A673 (cell line): ENCODE results near the gene MYMK. TPM values are rescaled to one million over a fixed set of nuclear protein-coding genes. Genes with fewer than 3 reads are reported as not detected.

ENCODE experiments used
- BruUV-seq: library from RNA; stranded (reverse); fragments of 400-500 nt; replicated peaks from 2 replicates; lab custom pipeline; 2021; lab: Mats Ljungman, UMichigan
- CTCF ChIA-PET: fragments of 300-600 bp; sonication (Branson Sonifier 250); formaldehyde crosslinking; loops from one replicate; lab custom pipeline; 2022; ENCODE audit warnings: antibody characterized with exemption; lab: Charles Lee
- POLR2A ChIA-PET: fragments of 300-600 bp; sonication (Branson Sonifier 250); formaldehyde crosslinking; loops from one replicate; lab custom pipeline; 2022; ENCODE audit warnings: antibody characterized with exemption; ENCODE audit not compliant: low non-redundant PET; lab: Charles Lee
- DNase-seq: peaks from one replicate; pipeline ENCODE4 v3.0.0-alpha.2; 2015; ENCODE audit warnings: low spot score
- H3K27ac ChIP-seq: fragments of 200-600 bp; sonication (generic); 2 replicates; pipeline ENCODE4 v1.5.1; 2016; ENCODE audit warnings: mixed run types, low read depth, mild to moderate bottlenecking, mixed read lengths, antibody characterized with exemption, low read length; ENCODE audit not compliant: poor library complexity, severe bottlenecking
- H3K27me3 ChIP-seq: fragments of 200-600 bp; sonication (generic); replicated peaks from 2 replicates; pipeline ENCODE4 v1.6.1; 2017; ENCODE audit warnings: mixed run types, low read depth, mild to moderate bottlenecking, mixed read lengths, antibody characterized with exemption, low read length; ENCODE audit not compliant: insufficient read depth, poor library complexity
- H3K36me3 ChIP-seq: fragments of 200-600 bp; sonication (generic); 2 replicates; pipeline ENCODE4 v1.6.1; 2016; ENCODE audit warnings: mixed run types, mild to moderate bottlenecking, mixed read lengths, antibody characterized with exemption, low read length; ENCODE audit not compliant: insufficient read depth, poor library complexity, severe bottlenecking
- H3K4me1 ChIP-seq: fragments of 200-600 bp; sonication (generic); 2 replicates; pipeline ENCODE4 v1.6.1; 2017; ENCODE audit warnings: mixed run types, mild to moderate bottlenecking, mixed read lengths, antibody characterized with exemption, low read length; ENCODE audit not compliant: insufficient read depth, poor library complexity, severe bottlenecking
- H3K4me3 ChIP-seq: fragments of 200-600 bp; sonication (generic); 2 replicates; pipeline ENCODE4 v1.5.1; 2016; ENCODE audit warnings: low read depth, mixed run types, mild to moderate bottlenecking, mixed read lengths, low read length; ENCODE audit not compliant: poor library complexity, severe bottlenecking
- H3K9me3 ChIP-seq: fragments of 200-600 bp; sonication (generic); 2 replicates; pipeline ENCODE4 v1.6.1; 2016; ENCODE audit warnings: mixed run types, low read depth, mild to moderate bottlenecking, mixed read lengths, antibody characterized with exemption, low read length; ENCODE audit not compliant: poor library complexity, severe bottlenecking
- CTCF ChIP-seq: fragments of 300-800, 200-600 bp; sonication (generic); conservative IDR thresholded peaks from 2 replicates; pipeline ENCODE4 v1.5.1; 2017; ENCODE audit warnings: low read depth, mild to moderate bottlenecking, antibody characterized with exemption, low read length, moderate library complexity, mixed read lengths
- EZH2 ChIP-seq: fragments of 200-600 bp; sonication (generic); IDR thresholded peaks from 2 replicates; pipeline ENCODE4 v1.6.1; 2017; ENCODE audit warnings: borderline replicate concordance, low read depth, mild to moderate bottlenecking, mixed read lengths, antibody characterized with exemption, low read length; ENCODE audit not compliant: poor library complexity, severe bottlenecking
- intact Hi-C: fragments of 100-400 bp; cut with micrococcal nuclease; formaldehyde crosslinking; loops from one replicate; pipeline ENCODE4 v1.10.0; 2022; ENCODE audit not compliant: unreplicated experiment
- total RNA-seq: library from RNA; stranded (reverse); gene quantifications from 2 replicates; pipeline ENCODE4 v1.2.3, GENCODE V29; 2021

MYMK gene
- total RNA-seq, 1 experiment from 2014 or later: not detected

DNA sequence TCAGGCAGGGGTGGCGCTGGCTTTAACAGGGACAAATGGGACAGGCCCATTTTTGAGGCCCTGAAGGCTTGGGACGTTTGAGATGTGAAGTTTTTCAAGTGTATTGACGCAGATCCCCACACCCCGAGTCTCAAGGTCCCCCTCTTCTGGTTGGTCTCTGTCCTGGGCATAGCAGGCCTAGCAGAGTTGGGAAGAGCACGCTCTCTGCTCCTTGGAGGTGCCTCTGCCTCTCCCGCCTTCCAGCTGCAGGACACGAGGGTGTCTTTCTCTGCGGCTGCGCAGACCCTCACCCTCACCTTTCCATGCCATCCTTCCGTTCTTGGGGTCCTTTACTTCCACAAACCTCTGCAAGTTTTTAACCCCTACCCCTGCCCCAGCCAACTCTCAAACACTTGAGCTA lies 28.4 kb upstream of the MYMK start:
- intact Hi-C loops: no loop called here
- CTCF ChIA-PET: no interaction called here
- Histone ChIP-seq H3K9me3 (no peaks in the 10 kb centered on the region), H3K27ac (no peak overlapping the region), H3K36me3 (no peaks in the 10 kb centered on the region), H3K4me1 (no peaks in the 10 kb centered on the region), H3K4me3 (no peak overlapping the region), H3K27me3 (no peaks in the 10 kb centered on the region)
- no TSS peak for BruUV-seq
- no peak for DNase-seq
- no peak for TF ChIP-seq CTCF
- TF ChIP-seq EZH2: no peak
- POLR2A ChIA-PET: no interaction called here

- Histone ChIP-seq H3K9me3 (no peaks in the 10 kb centered on the region), H3K4me1 (no peaks in the 10 kb centered on the region), H3K4me3 (no peak overlapping the region), H3K36me3 (no peaks in the 10 kb centered on the region), H3K27me3 (no peaks in the 10 kb centered on the region), H3K27ac (no peak overlapping the region)
- DNase-seq: no peak
- ChIA-PET CTCF (no interaction called here), POLR2A (no interaction called here)
- no TSS peak for BruUV-seq
- intact Hi-C loops: no loop called here
- no peak for TF ChIP-seq EZH2
- no peak for TF ChIP-seq CTCF
Observed at GRCh38 chr9:133552236-133552635, 27.5 kb upstream of the MYMK start.

GRCh38 chr9:133551446-133551845 lies 26.7 kb upstream of the MYMK start:
- Histone ChIP-seq H3K27ac (no peak overlapping the region), H3K4me3 (no peak overlapping the region), H3K4me1 (no peaks in the 10 kb centered on the region), H3K27me3 (no peaks in the 10 kb centered on the region), H3K9me3 (no peaks in the 10 kb centered on the region), H3K36me3 (no peaks in the 10 kb centered on the region)
- DNase-seq: no peak
- POLR2A ChIA-PET: no interaction called here
- CTCF ChIA-PET: no interaction called here
- TF ChIP-seq EZH2 (no peak), CTCF (no peak)
- intact Hi-C loops: no loop called here
- no TSS peak for BruUV-seq
